DOHH2 (cell line): ENCODE data around the gene RPS2.
A peak's percentile ranks its signal among the peaks of the same experiment; 100 is the strongest.

Experiments used
- H3F3A ChIP-seq: fragments of 200-600 bp; sonication (generic), shearing (Covaris generic); 2 replicates; pipeline ENCODE4 v1.6.0; 2016; ENCODE audit warnings: antibody characterized with exemption, mild to moderate bottlenecking; ENCODE audit not compliant: control insufficient read depth, insufficient read depth
- H3K27ac ChIP-seq: fragments of 200-600 bp; sonication (generic); 2 replicates; pipeline ENCODE4 v1.5.1; 2014; ENCODE audit warnings: low read depth, mild to moderate bottlenecking, low read length, moderate library complexity
- H3K27me3 ChIP-seq: fragments of 200-600 bp; sonication (generic); 2 replicates; pipeline ENCODE4 v1.6.1; 2014; ENCODE audit warnings: mild to moderate bottlenecking, low read length, mixed read lengths; ENCODE audit not compliant: control insufficient read depth
- H3K36me3 ChIP-seq: fragments of 200-600 bp; sonication (generic); 2 replicates; pipeline ENCODE4 v1.6.1; 2014; ENCODE audit warnings: mild to moderate bottlenecking, low read length, moderate library complexity, mixed read lengths; ENCODE audit not compliant: control insufficient read depth
- H3K4me1 ChIP-seq: fragments of 200-600 bp; sonication (generic); 2 replicates; pipeline ENCODE4 v1.6.1; 2014; ENCODE audit warnings: mild to moderate bottlenecking, low read length, mixed read lengths; ENCODE audit not compliant: control insufficient read depth
- H3K4me2 ChIP-seq: fragments of 200-600 bp; sonication (generic); 2 replicates; pipeline ENCODE4 v1.6.0; 2014; ENCODE audit warnings: mild to moderate bottlenecking, low read length, moderate library complexity
- H3K4me3 ChIP-seq: fragments of 200-600 bp; sonication (generic); 2 replicates; pipeline ENCODE4 v1.5.1; 2014; ENCODE audit warnings: mild to moderate bottlenecking, low read length, mixed read lengths
- H3K79me2 ChIP-seq: fragments of 200-600 bp; sonication (generic); 2 replicates; pipeline ENCODE4 v1.6.1; 2014; ENCODE audit warnings: mild to moderate bottlenecking, low read length, mixed read lengths; ENCODE audit not compliant: control insufficient read depth
- H3K9me2 ChIP-seq: fragments of 200-600 bp; sonication (generic); replicated peaks from 2 replicates; pipeline ENCODE4 v1.6.1; 2014; ENCODE audit warnings: mild to moderate bottlenecking, low read length, mixed read lengths; ENCODE audit not compliant: control insufficient read depth
- H3K9me3 ChIP-seq: fragments of 200-600 bp; sonication (generic); 2 replicates; pipeline ENCODE4 v1.6.1; 2014; ENCODE audit warnings: antibody characterized with exemption, low read length, mixed read lengths; ENCODE audit not compliant: control insufficient read depth, insufficient read depth
- H4K20me1 ChIP-seq: fragments of 200-600 bp; sonication (generic); 2 replicates; pipeline ENCODE4 v1.6.0; 2014; ENCODE audit warnings: low read depth, mild to moderate bottlenecking, antibody characterized with exemption, low read length, moderate library complexity; ENCODE audit not compliant: control insufficient read depth, insufficient read depth
- EZH2phosphoT487 ChIP-seq: fragments of 200-600 bp; sonication (generic); IDR thresholded peaks from 2 replicates; pipeline ENCODE4 v1.6.1; 2017; ENCODE audit warnings: borderline replicate concordance, mild to moderate bottlenecking, antibody characterized with exemption, low read length, moderate library complexity, mixed read lengths
- TF ChIP-seq, protein P1 (sequence below): fragments of 200-600 bp; sonication (generic); IDR thresholded peaks from one replicate; pipeline ENCODE4 v1.5.1; 2014; ENCODE audit warnings: antibody characterized with exemption, mild to moderate bottlenecking, low read depth, low read length; ENCODE audit not compliant: poor library complexity, severe bottlenecking

Gene RPS2

GRCh38 chr16:2007081-2007836 lies 42.6 kb upstream of the RPS2 start:
- H4K20me1 ChIP-seq, result peaks cover 38% of the 10 kb centered on the region

DNA sequence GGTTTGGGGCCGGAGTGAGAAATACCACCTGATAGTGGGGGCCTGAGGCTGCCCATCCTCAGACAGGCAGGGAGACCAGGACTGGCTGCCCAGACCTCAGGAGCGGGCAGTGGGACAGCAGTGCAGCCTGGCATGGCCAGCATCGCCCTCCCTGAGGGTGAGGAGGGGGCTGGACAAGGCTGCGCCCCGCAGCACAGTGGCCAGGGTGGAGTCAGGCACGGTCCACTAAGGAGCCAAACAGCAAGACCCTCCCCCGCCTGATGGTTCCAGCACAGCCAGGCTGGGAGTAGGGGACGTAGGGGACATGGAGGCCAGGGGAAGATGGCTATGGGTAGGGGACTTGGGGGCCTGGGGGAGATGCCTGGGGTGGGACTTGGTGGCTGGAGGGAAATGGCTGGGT lies 41.7 kb upstream of the RPS2 start:
- no peak overlapping the region for H3K27ac ChIP-seq

More at GRCh38 chr16:2007081-2007836, 42.6 kb upstream of the RPS2 start:
- peaks cover 50% of the 10 kb centered on the region for H3K4me1 ChIP-seq
- TF ChIP-seq, protein P1, sequence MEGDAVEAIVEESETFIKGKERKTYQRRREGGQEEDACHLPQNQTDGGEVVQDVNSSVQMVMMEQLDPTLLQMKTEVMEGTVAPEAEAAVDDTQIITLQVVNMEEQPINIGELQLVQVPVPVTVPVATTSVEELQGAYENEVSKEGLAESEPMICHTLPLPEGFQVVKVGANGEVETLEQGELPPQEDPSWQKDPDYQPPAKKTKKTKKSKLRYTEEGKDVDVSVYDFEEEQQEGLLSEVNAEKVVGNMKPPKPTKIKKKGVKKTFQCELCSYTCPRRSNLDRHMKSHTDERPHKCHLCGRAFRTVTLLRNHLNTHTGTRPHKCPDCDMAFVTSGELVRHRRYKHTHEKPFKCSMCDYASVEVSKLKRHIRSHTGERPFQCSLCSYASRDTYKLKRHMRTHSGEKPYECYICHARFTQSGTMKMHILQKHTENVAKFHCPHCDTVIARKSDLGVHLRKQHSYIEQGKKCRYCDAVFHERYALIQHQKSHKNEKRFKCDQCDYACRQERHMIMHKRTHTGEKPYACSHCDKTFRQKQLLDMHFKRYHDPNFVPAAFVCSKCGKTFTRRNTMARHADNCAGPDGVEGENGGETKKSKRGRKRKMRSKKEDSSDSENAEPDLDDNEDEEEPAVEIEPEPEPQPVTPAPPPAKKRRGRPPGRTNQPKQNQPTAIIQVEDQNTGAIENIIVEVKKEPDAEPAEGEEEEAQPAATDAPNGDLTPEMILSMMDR, result no peak
- no peak for TF ChIP-seq EZH2phosphoT487
- H3K4me2 ChIP-seq, result peak overlapping the region; percentile 93
- H3F3A ChIP-seq, result no peaks in the 10 kb centered on the region
- no peaks in the 10 kb centered on the region for H3K27me3 ChIP-seq
- peaks cover 69% of the 10 kb centered on the region for H3K36me3 ChIP-seq
- H3K27ac ChIP-seq, result peak overlapping the region; percentile 59
- H3K9me3 ChIP-seq, result no peaks in the 10 kb centered on the region
- peaks cover 84% of the 10 kb centered on the region for H3K79me2 ChIP-seq
- H3K4me3 ChIP-seq, result peak overlapping the region; percentile 88
- no peaks in the 10 kb centered on the region for H3K9me2 ChIP-seq

GRCh38 chr16:2005646-2006045 lies 41.0 kb upstream of the RPS2 start:
- Histone ChIP-seq H3K4me1 (peaks cover 47% of the 10 kb centered on the region), H4K20me1 (peaks cover 38% of the 10 kb centered on the region), H3K4me3 (no peak overlapping the region), H3K4me2 (no peak overlapping the region), H3K27me3 (no peaks in the 10 kb centered on the region), H3K9me2 (no peaks in the 10 kb centered on the region), H3K36me3 (peaks cover 85% of the 10 kb centered on the region), H3K27ac (no peak overlapping the region), H3K9me3 (no peaks in the 10 kb centered on the region), H3K79me2 (peaks cover 90% of the 10 kb centered on the region), H3F3A (no peaks in the 10 kb centered on the region)
- TF ChIP-seq EZH2phosphoT487, result no peak

More for the DNA sequence above, 41.7 kb upstream of the RPS2 start:
- no peaks in the 10 kb centered on the region for H3K9me2 ChIP-seq
- TF ChIP-seq EZH2phosphoT487, result no peak
- TF ChIP-seq, protein P1, result no peak
- peak overlapping the region; percentile 93; the same call in 1 of the 2 replicates for H3K4me2 ChIP-seq
- peaks cover 38% of the 10 kb centered on the region for H4K20me1 ChIP-seq
- peaks cover 92% of the 10 kb centered on the region for H3K79me2 ChIP-seq
- no peaks in the 10 kb centered on the region for H3F3A ChIP-seq
- H3K4me1 ChIP-seq, result peaks cover 50% of the 10 kb centered on the region
- no peaks in the 10 kb centered on the region for H3K9me3 ChIP-seq
- H3K27me3 ChIP-seq, result no peaks in the 10 kb centered on the region
- H3K4me3 ChIP-seq, result no peak overlapping the region
- peaks cover 78% of the 10 kb centered on the region for H3K36me3 ChIP-seq
